H1 (cell line): Measurements from ENCODE around the gene ZNF23. TPM values are rescaled to one million over a fixed set of nuclear protein-coding genes. Genes with fewer than 3 reads are reported as not detected.
A peak's percentile ranks its signal among the peaks of the same experiment; 100 is the strongest.

Source experiments
- CTCF ChIA-PET: fragments of 300-600 bp; sonication (Branson Sonifier 250); formaldehyde crosslinking; loops from one replicate; lab custom pipeline; 2021; ENCODE audit not compliant: partially characterized antibody; lab: Charles Lee
- POLR2A ChIA-PET: fragments of 300-600 bp; sonication (Branson Sonifier 250); formaldehyde crosslinking; loops from one replicate; lab custom pipeline; 2021; ENCODE audit warnings: inconsistent platforms; ENCODE audit not compliant: partially characterized antibody; lab: Charles Lee
- DNase-seq, 2 experiments: peaks; one replicate each; pipeline versions ENCODE4 v3.0.0 to v3.0.0-alpha.2; 2010 to 2022; ENCODE audit warnings: low spot score in 2 of 2, low read depth in 1 of 2, mixed read lengths in 1 of 2
- FAIRE-seq: peaks from 2 replicates; lab custom pipeline; 2011; peaks lifted over from hg19 to GRCh38; lab: Jason Lieb, UNC
- H2AFZ ChIP-seq: 2 replicates; pipeline ENCODE4 v1.8.1; 2012; ENCODE audit warnings: low read length, inconsistent platforms
- H2AK5ac ChIP-seq: 2 replicates; pipeline ENCODE4 v1.6.1; 2013; ENCODE audit warnings: low read depth, low read length
- H2BK120ac ChIP-seq: replicated peaks from 2 replicates; pipeline ENCODE3; 2013; ENCODE audit warnings: low read depth, low read length, inconsistent platforms
- H2BK12ac ChIP-seq: 2 replicates; pipeline ENCODE4 v1.6.1; 2013; ENCODE audit warnings: low read depth, low read length
- H2BK15ac ChIP-seq: 2 replicates; pipeline ENCODE4 v1.6.1; 2013; ENCODE audit warnings: low read length
- H2BK20ac ChIP-seq: 2 replicates; pipeline ENCODE4 v1.6.1; 2013; ENCODE audit warnings: low read length
- H2BK5ac ChIP-seq: 2 replicates; pipeline ENCODE4 v1.6.1; 2013; ENCODE audit warnings: low read depth, low read length
- H3K14ac ChIP-seq: 2 replicates; pipeline ENCODE4 v1.6.1; 2013; ENCODE audit warnings: inconsistent platforms; ENCODE audit not compliant: insufficient read length
- H3K18ac ChIP-seq: 2 replicates; pipeline ENCODE4 v1.6.1; 2013; ENCODE audit warnings: low read length; ENCODE audit errors: extremely low read depth
- H3K23ac ChIP-seq: 2 replicates; pipeline ENCODE4 v1.6.1; 2013; ENCODE audit warnings: inconsistent platforms; ENCODE audit not compliant: insufficient read length
- H3K23me2 ChIP-seq: 2 replicates; pipeline ENCODE4 v1.6.1; 2013; ENCODE audit warnings: low read depth, low read length
- H3K27ac ChIP-seq: 2 replicates; pipeline ENCODE4 v1.6.1; 2011; ENCODE audit warnings: low read depth, low read length, inconsistent platforms
- H3K27me3 ChIP-seq, 4 experiments: replicated peaks in 1 of 4; 1 replicate in 1 of 4; 2 replicates in 3 of 4; pipeline versions ENCODE4 v1.6.1 to v1.8.1; 2011 to 2013; ENCODE audit warnings: low read length in 3 of 4, mild to moderate bottlenecking in 3 of 4, inconsistent platforms in 2 of 4, mixed read lengths in 2 of 4, moderate library complexity in 1 of 4; ENCODE audit not compliant: control insufficient read depth in 3 of 4, insufficient read depth in 3 of 4; ENCODE audit errors: extremely low read depth in 1 of 4
- H3K36me3 ChIP-seq, 4 experiments: 2 replicates each; pipeline versions ENCODE4 v1.6.1 to v1.8.1; 2011 to 2013; ENCODE audit warnings: mild to moderate bottlenecking in 4 of 4, low read length in 3 of 4, moderate library complexity in 2 of 4, control low read depth in 1 of 4, inconsistent platforms in 1 of 4; ENCODE audit not compliant: insufficient read depth in 4 of 4, control insufficient read depth in 2 of 4
- H3K4ac ChIP-seq: replicated peaks from 2 replicates; pipeline ENCODE3; 2013; ENCODE audit warnings: low read length, low read depth, mixed read lengths, inconsistent platforms; ENCODE audit not compliant: insufficient read length
- H3K4me1 ChIP-seq, 4 experiments: replicated peaks in 1 of 4; 1 replicate in 1 of 4; 2 replicates in 3 of 4; pipeline versions ENCODE4 v1.6.1 to v1.8.1; 2011 to 2013; ENCODE audit warnings: low read length in 3 of 4, inconsistent platforms in 2 of 4, mixed read lengths in 1 of 4; ENCODE audit not compliant: insufficient read depth in 4 of 4, control insufficient read depth in 3 of 4
- H3K4me2 ChIP-seq, 2 experiments: 2 replicates each; pipeline versions ENCODE4 v1.6.1 to v1.8.1; 2011 to 2013; ENCODE audit warnings: low read depth in 2 of 2, low read length in 2 of 2, control low read depth in 1 of 2, inconsistent platforms in 1 of 2, mild to moderate bottlenecking in 1 of 2; ENCODE audit not compliant: insufficient read depth in 1 of 2
- H3K4me3 ChIP-seq, 4 experiments: fragments of 200-600, 300-600 bp in 1 of 4; sonication (generic), shearing (Covaris generic), sonication (Bioruptor Twin) in 1 of 4; 2 replicates each; pipeline versions ENCODE4 v1.5.1 to v1.8.1; 2011 to 2016; ENCODE audit warnings: low read length in 4 of 4, low read depth in 3 of 4, control low read depth in 2 of 4, inconsistent platforms in 2 of 4, mild to moderate bottlenecking in 2 of 4, mixed read lengths in 1 of 4, moderate library complexity in 1 of 4; ENCODE audit not compliant: insufficient read depth in 2 of 4; ENCODE audit errors: extremely low read depth in 1 of 4
- H3K56ac ChIP-seq: replicated peaks from 2 replicates; pipeline ENCODE3; 2013; ENCODE audit warnings: low read depth, mild to moderate bottlenecking, mixed read lengths, low read length, inconsistent platforms; ENCODE audit not compliant: insufficient read length
- H3K79me1 ChIP-seq: 2 replicates; pipeline ENCODE4 v1.6.1; 2013; ENCODE audit warnings: low read depth, low read length, control low read depth
- H3K79me2 ChIP-seq, 2 experiments: 2 replicates each; pipeline versions ENCODE4 v1.6.1 to v1.8.1; 2012 to 2013; ENCODE audit warnings: low read length in 2 of 2, mild to moderate bottlenecking in 2 of 2, inconsistent platforms in 1 of 2; ENCODE audit not compliant: insufficient read depth in 2 of 2, control insufficient read depth in 1 of 2
- H3K9ac ChIP-seq, 4 experiments: replicated peaks in 1 of 4; 1 replicate in 1 of 4; 2 replicates in 3 of 4; pipeline versions ENCODE4 v1.6.1 to v1.8.1; 2011 to 2013; ENCODE audit warnings: low read depth in 3 of 4, low read length in 3 of 4, control low read depth in 2 of 4, mild to moderate bottlenecking in 2 of 4, moderate library complexity in 2 of 4, inconsistent platforms in 1 of 4; ENCODE audit errors: extremely low read depth in 1 of 4
- H3K9me3 ChIP-seq, 2 experiments: 2 replicates each; pipeline versions ENCODE4 v1.6.1 to v1.8.1; 2012 to 2013; ENCODE audit warnings: mild to moderate bottlenecking in 2 of 2, moderate library complexity in 2 of 2, control low read depth in 1 of 2, inconsistent platforms in 1 of 2, low read depth in 1 of 2, low read length in 1 of 2, mixed read lengths in 1 of 2; ENCODE audit not compliant: insufficient read depth in 2 of 2
- H4K20me1 ChIP-seq, 2 experiments: replicated peaks in 1 of 2; 2 replicates each; pipeline versions ENCODE3 to v1.8.1; 2011 to 2013; ENCODE audit warnings: inconsistent platforms in 2 of 2, low read length in 2 of 2, mild to moderate bottlenecking in 1 of 2; ENCODE audit not compliant: insufficient read depth in 2 of 2, control insufficient read depth in 1 of 2
- H4K5ac ChIP-seq: 2 replicates; pipeline ENCODE4 v1.6.1; 2013; ENCODE audit warnings: low read length, low read depth, mixed read lengths, inconsistent platforms; ENCODE audit not compliant: insufficient read length
- H4K8ac ChIP-seq: 2 replicates; pipeline ENCODE4 v1.8.0; 2013; ENCODE audit warnings: mild to moderate bottlenecking, moderate library complexity, low read length, inconsistent platforms; ENCODE audit not compliant: insufficient read depth; ENCODE audit errors: extremely low read depth
- H4K91ac ChIP-seq: replicated peaks from 2 replicates; pipeline ENCODE3; 2013; ENCODE audit warnings: low read length, mixed read lengths, inconsistent platforms; ENCODE audit not compliant: insufficient read length
- ASH2L ChIP-seq: fragments of 200-600, 300-600 bp; sonication (generic); IDR thresholded peaks from one replicate; pipeline ENCODE4 v1.7.1; 2017; ENCODE audit warnings: low read length
- BACH1 ChIP-seq: IDR thresholded peaks from 2 replicates; pipeline ENCODE4 v1.6.1; 2012; ENCODE audit warnings: low read length, improper control_type of control experiment
- BCL11A ChIP-seq, 2 experiments: IDR thresholded peaks; one replicate each; pipeline ENCODE4 v1.6.1; 2011; ENCODE audit warnings: low read depth in 2 of 2, low read length in 2 of 2, mild to moderate bottlenecking in 2 of 2
- CREB1 ChIP-seq: IDR thresholded peaks from 2 replicates; pipeline ENCODE4 v1.6.1; 2012; ENCODE audit warnings: inconsistent platforms
- EZH2 ChIP-seq: fragments of 200-600 bp; sonication (generic); IDR thresholded peaks from 2 replicates; pipeline ENCODE4 v1.7.1; 2012; ENCODE audit warnings: low read depth, mild to moderate bottlenecking, moderate library complexity, low read length, inconsistent platforms; ENCODE audit not compliant: severe bottlenecking
- FOSL1 ChIP-seq: IDR thresholded peaks from 2 replicates; pipeline ENCODE4 v1.6.1; 2011; ENCODE audit warnings: mild to moderate bottlenecking, low read depth, low read length, moderate library complexity; ENCODE audit not compliant: insufficient read depth
- KDM5A ChIP-seq: fragments of 200-600 bp; IDR thresholded peaks from 2 replicates; pipeline ENCODE4 v1.7.1; 2012; ENCODE audit warnings: mild to moderate bottlenecking, low read length, inconsistent platforms, mixed read lengths
- POLR2AphosphoS5 ChIP-seq: IDR thresholded peaks from 2 replicates; pipeline ENCODE4 v1.6.1; 2011; ENCODE audit warnings: low read depth, low read length
- POU5F1 ChIP-seq: IDR thresholded peaks from 2 replicates; pipeline ENCODE4 v1.6.1; 2011; ENCODE audit warnings: low read depth, mild to moderate bottlenecking, low read length, moderate library complexity
- SIRT6 ChIP-seq: IDR thresholded peaks from one replicate; pipeline ENCODE4 v1.7.1; 2012; ENCODE audit warnings: low read length, inconsistent platforms
- SIX5 ChIP-seq: IDR thresholded peaks from 2 replicates; pipeline ENCODE4 v1.6.1; 2011; ENCODE audit warnings: mild to moderate bottlenecking, low read depth, low read length
- SP4 ChIP-seq: IDR thresholded peaks from 2 replicates; pipeline ENCODE4 v1.6.1; 2012; ENCODE audit warnings: low read length, inconsistent platforms
- TAF1 ChIP-seq: IDR thresholded peaks from 2 replicates; pipeline ENCODE4 v1.6.1; 2011; ENCODE audit warnings: mild to moderate bottlenecking, low read depth, low read length
- TEAD4 ChIP-seq: IDR thresholded peaks from 2 replicates; pipeline ENCODE4 v1.6.1; 2012; ENCODE audit warnings: low read depth, low read length, inconsistent platforms, mixed read lengths
- YY1 ChIP-seq: IDR thresholded peaks from 2 replicates; pipeline ENCODE4 v1.6.1; 2011; ENCODE audit warnings: low read depth, mild to moderate bottlenecking, low read length
- WGBS, 2 experiments: shearing (Covaris generic) in 1 of 2; methylation state at CpG; one replicate each; pipeline versions ENCODE4 v1.1.6 to v1.1.7; 2013 to 2015; ENCODE audit warnings: low lambda C conversion rate in 2 of 2, mixed read lengths in 2 of 2, inconsistent platforms in 1 of 2, low coverage in 1 of 2, missing lambda C conversion rate in 1 of 2; ENCODE audit not compliant: insufficient replicate concordance in 2 of 2, insufficient coverage in 1 of 2, insufficient read length in 1 of 2; ENCODE audit errors: extremely low coverage in 1 of 2, missing lambda C conversion rate in 1 of 2; 5-methylcytosine and 5-hydroxymethylcytosine counted together
- polyA plus RNA-seq, 7 experiments: library from polyadenylated mRNA; depleted of rRNA in 3 of 7; stranded (reverse) in 5 of 7; unstranded in 2 of 7; fragments of >200 nt in 5 of 7; fragments of 200-250 nt in 2 of 7; gene quantifications; 1 replicate in 5 of 7; 2 replicates in 1 of 7; 4 replicates in 1 of 7; pipeline versions ENCODE4 v1.2.1 to v1.2.3, GENCODE V29; 2011 to 2013; ENCODE audit warnings: missing spikeins in 2 of 7, mixed read lengths in 2 of 7
- total RNA-seq: library from RNA; stranded (reverse); fragmentation: NEBNext Ultra II Directional; extraction: Animal tissue kit (Norgen Biotek cat#: 25700); gene quantifications from 2 replicates; pipeline ENCODE4 v1.2.1, GENCODE V29; 2021

Gene ZNF23
- total and polyA plus RNA-seq, 2 of the 8 experiments (the other 6 are each of a cell fraction or from before 2014, with no cell fraction given): 2.4 to 10.2 TPM

DNA sequence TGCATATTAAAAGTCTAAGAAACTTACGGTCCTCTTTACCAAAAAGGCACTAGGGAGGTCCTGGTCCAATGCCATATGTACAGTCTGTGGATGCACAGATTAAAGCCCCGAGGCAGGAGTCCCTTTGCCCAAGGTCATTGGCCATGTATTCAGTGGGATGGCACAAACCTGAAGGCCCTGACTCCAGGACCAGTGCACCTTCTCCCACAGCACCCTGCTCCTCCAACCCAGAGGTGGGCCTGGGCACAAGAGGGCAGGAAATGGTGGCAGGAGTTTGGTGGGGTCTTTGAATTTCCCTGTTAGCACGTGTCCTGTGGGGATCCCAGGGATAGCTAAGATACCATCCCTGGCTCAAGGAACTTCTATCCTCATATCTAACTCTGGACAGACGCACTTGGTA is 48.7 kb downstream of the ZNF23 start:
- H2BK15ac ChIP-seq: no peak overlapping the region
- FAIRE-seq (no peak), DNase-seq (no peak)
- no peak overlapping the region for H4K91ac ChIP-seq
- no peaks in the 10 kb centered on the region for H3K9me3 ChIP-seq
- peaks cover 0 to 4% (median 0%) of the 10 kb centered on the region in 4 experiments; a peak in 2 of 7 replicates for H3K4me1 ChIP-seq
- H3K79me2 ChIP-seq: no peaks in the 10 kb centered on the region
- no peak overlapping the region for H3K14ac ChIP-seq
- H3K4me3 ChIP-seq: no peak overlapping the region
- peaks cover 2% of the 10 kb centered on the region for H3K23me2 ChIP-seq
- H3K56ac ChIP-seq: no peak overlapping the region
- H3K27ac ChIP-seq: no peak overlapping the region
- no peak overlapping the region for H2AK5ac ChIP-seq
- ChIA-PET CTCF (interaction anchor here (0.6 to 6.3 kb wide), 43 partner anchors 10 to 642 kb away, joined by 3 to 99 read pairs (median 6); partner anchors contain the start of genes CALB2, CHST4 and ZNF19), POLR2A (interaction anchor here (0.6 to 1.2 kb wide), 4 partner anchors 9 to 55 kb away, joined by 3 to 4 read pairs (median 3); partner anchors contain the start of gene CALB2)
- no peaks in the 10 kb centered on the region for H4K20me1 ChIP-seq
- H2BK120ac ChIP-seq: no peak overlapping the region
- H3K4ac ChIP-seq: no peak overlapping the region
- no peak overlapping the region for H4K8ac ChIP-seq
- H3K27me3 ChIP-seq: peaks cover 0 to 2% (median under 1%) of the 10 kb centered on the region in 4 experiments; a peak in 1 of 7 replicates
- TF ChIP-seq FOSL1: no peak
- no peak for TF ChIP-seq ASH2L
- no peak for TF ChIP-seq BACH1
- no peak for TF ChIP-seq TEAD4
- no peak for TF ChIP-seq KDM5A
- TF ChIP-seq SIX5: no peak
- no peak for TF ChIP-seq EZH2
- TF ChIP-seq SP4: no peak
- no peak for TF ChIP-seq POLR2AphosphoS5
- no peak for TF ChIP-seq CREB1
- TF ChIP-seq BCL11A (IDR thresholded peaks at IDR 0.05; ENCODE audit: low read depth in 2 of 2, low read length in 2 of 2): no peak
- TF ChIP-seq SIRT6: no peak
- no peak for TF ChIP-seq TAF1
- TF ChIP-seq POU5F1: no peak
- TF ChIP-seq YY1: no peak
- H3K36me3 ChIP-seq: no peaks in the 10 kb centered on the region
- no peak overlapping the region for H2BK20ac ChIP-seq
- H2BK12ac ChIP-seq: no peak overlapping the region
- WGBS, 2 experiments: 84% methylated on average over 4 of the region's 4 CpGs; no CpG with 5 or more reads in 1 of the 2 experiments
- no peak overlapping the region for H3K18ac ChIP-seq
- H3K9ac ChIP-seq: no peak overlapping the region
- no peak overlapping the region for H2BK5ac ChIP-seq
- no peak overlapping the region for H3K23ac ChIP-seq
- no peaks in the 10 kb centered on the region for H3K79me1 ChIP-seq
- H4K5ac ChIP-seq: no peak overlapping the region
- H2AFZ ChIP-seq: 0 out of 2 replicates have a peak overlapping the region, but pooled peaks have one; percentile 89
- no peak overlapping the region; a peak in 1 of 4 replicates for H3K4me2 ChIP-seq
